Liver (tissue), 1 donor: ENCODE results near the gene SKA1.

ENCODE experiments used
- SP1 ChIP-seq: IDR thresholded peaks from 2 replicates; pipeline ENCODE4 v1.6.1; 2018; ENCODE audit warnings: antibody characterized with exemption, mild to moderate bottlenecking
- TAF1 ChIP-seq: conservative IDR thresholded peaks from 2 replicates; pipeline ENCODE4 v1.6.1; 2016; ENCODE audit warnings: antibody characterized with exemption, mild to moderate bottlenecking
- donor health status: healthy.

DNA sequence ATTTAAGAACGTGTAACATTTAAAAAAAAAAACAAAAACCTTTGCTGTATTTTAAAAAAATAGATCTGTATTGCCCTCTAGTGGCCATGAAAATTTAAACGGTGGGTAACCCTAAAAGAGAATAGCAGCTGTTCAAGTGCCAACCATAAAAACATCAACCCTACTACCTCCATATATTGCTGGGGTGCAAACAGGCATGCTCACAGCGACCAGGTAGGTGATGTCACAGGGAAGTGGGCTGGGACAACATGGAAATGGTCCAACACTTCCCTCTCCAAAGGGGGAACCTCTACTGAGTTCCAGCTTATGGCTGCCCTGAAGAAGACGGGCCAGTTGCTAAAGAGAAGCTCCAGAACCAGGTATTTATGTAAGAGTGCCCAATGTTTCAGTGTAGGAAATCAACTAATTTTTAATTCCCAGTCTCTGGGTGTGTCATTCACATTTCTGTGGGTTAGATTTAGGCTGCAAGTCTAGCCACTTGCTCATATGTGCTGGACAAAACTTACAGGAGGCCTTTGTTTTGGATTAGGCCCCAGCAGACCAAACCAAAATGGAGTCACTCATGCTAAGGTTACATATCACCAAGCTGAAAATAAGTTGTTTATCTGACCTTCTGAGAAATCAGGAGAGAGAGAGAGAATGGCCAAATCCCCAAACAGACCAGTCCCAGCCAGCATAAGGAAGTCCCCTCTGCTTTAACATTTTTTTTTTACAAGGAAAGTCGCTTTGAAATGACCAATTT, 54.5 kb downstream of the SKA1 start:
- TF ChIP-seq TAF1: no peak
- TF ChIP-seq SP1: no peak
